Ishikawa (cell line): ENCODE results near the gene CLIC4.

Source experiments
- CEBPB ChIP-seq: IDR thresholded peaks from 2 replicates; pipeline ENCODE4 v1.6.1; 2012
- CREB1 ChIP-seq: IDR thresholded peaks from 2 replicates; pipeline ENCODE4 v1.6.1; 2012; ENCODE audit warnings: low read depth
- EGR1 ChIP-seq: IDR thresholded peaks from 2 replicates; pipeline ENCODE4 v1.6.1; 2012
- EP300 ChIP-seq: IDR thresholded peaks from 2 replicates; pipeline ENCODE4 v1.6.1; 2012; ENCODE audit warnings: borderline replicate concordance
- FOXM1 ChIP-seq: IDR thresholded peaks from 2 replicates; pipeline ENCODE4 v1.6.1; 2012; ENCODE audit warnings: low read depth, borderline replicate concordance
- NFIC ChIP-seq: IDR thresholded peaks from 2 replicates; pipeline ENCODE4 v1.6.1; 2012
- RAD21 ChIP-seq: IDR thresholded peaks from 2 replicates; pipeline ENCODE4 v1.6.1; 2012; ENCODE audit warnings: low read depth
- TAF1 ChIP-seq: IDR thresholded peaks from 2 replicates; pipeline ENCODE4 v1.6.1; 2012; ENCODE audit warnings: low read depth, mild to moderate bottlenecking
- TCF12 ChIP-seq: IDR thresholded peaks from 2 replicates; pipeline ENCODE4 v1.6.1; 2012; ENCODE audit warnings: low read depth
- TEAD4 ChIP-seq: IDR thresholded peaks from 2 replicates; pipeline ENCODE4 v1.6.1; 2012
- USF1 ChIP-seq: IDR thresholded peaks from 2 replicates; pipeline ENCODE4 v1.6.1; 2012
- YY1 ChIP-seq: IDR thresholded peaks from 2 replicates; pipeline ENCODE4 v1.6.1; 2012; ENCODE audit warnings: low read depth
- ZBTB7A ChIP-seq: IDR thresholded peaks from 2 replicates; pipeline ENCODE4 v1.6.1; 2012; ENCODE audit warnings: low read depth
- TF ChIP-seq, protein P1 (sequence below): IDR thresholded peaks from 2 replicates; pipeline ENCODE4 v1.6.1; 2012; ENCODE audit warnings: low read depth, mild to moderate bottlenecking
- TF ChIP-seq, protein P2 (sequence below): IDR thresholded peaks from 2 replicates; pipeline ENCODE4 v1.6.1; 2012

The CLIC4 gene

DNA sequence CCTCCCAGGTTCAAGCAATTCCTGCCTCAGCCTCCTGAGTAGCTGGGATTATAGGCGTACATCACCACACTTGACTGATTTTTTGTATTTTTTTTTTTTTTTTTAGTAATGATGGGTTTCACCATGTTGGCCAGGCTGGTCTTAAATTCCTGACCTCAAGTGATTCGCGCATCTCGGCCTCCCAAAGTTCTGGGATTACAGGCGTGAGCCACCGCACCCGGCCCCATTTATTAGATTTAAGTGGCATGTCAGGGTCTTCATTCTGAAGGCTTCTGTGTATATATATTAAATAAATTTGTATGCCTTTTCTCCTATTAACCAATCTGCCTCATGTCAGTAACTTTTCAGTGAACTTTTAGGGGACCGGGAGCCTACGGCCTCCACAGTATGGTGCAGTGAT, 6.0 kb upstream of the CLIC4 start:
- no peak for TF ChIP-seq TCF12
- TF ChIP-seq CREB1 = no peak
- TF ChIP-seq CEBPB = no peak
- no peak for TF ChIP-seq USF1

- no peak for TF ChIP-seq TAF1
These were observed 2.9 kb upstream of the CLIC4 start for GRCh38 chr1:24742090-24742938.

DNA sequence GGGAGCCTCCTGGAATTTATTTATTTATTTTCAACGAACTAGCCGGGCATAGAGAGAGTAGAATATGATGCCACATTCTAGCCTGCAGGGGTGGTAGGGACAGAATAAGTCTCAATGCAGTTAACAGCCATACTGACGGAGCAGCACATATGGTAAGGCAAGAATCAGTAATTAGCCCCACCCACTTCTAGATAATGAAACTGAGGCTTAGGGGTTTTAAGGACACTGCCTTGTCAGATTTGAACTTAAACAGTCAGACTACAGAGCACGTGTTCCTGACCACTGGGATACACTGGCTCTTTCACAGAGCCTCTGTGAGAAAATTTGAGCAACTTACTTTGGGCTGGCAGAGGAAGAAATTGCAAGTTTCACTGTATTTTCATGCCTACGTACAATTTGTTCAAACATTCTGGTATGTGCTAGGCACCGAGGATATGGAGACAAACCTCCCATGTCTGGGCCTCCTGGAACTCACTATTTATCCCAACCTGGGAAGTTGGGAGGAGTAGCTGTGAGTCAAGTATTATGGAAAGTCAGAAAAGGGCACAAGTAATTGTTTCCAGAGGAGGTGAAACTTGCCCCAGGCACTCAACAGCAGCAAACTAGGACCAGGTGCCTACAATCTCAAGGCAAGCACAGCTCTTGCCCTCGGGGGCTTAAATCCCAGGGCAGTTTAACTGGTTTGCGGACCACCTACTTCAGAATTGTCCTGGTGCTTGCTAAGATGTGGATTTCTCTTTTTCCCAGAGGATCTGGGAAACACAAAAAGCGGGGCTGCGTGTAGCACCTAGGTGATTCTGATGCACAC, 1.6 kb upstream of the CLIC4 start:
- TF ChIP-seq CEBPB = no peak
- no peak for TF ChIP-seq NFIC
- no peak for TF ChIP-seq EP300
- TF ChIP-seq TEAD4 = no peak
- no peak for TF ChIP-seq EGR1
- TF ChIP-seq YY1 = no peak
- no peak for TF ChIP-seq CREB1
- no peak for TF ChIP-seq ZBTB7A
- TF ChIP-seq, protein P1, sequence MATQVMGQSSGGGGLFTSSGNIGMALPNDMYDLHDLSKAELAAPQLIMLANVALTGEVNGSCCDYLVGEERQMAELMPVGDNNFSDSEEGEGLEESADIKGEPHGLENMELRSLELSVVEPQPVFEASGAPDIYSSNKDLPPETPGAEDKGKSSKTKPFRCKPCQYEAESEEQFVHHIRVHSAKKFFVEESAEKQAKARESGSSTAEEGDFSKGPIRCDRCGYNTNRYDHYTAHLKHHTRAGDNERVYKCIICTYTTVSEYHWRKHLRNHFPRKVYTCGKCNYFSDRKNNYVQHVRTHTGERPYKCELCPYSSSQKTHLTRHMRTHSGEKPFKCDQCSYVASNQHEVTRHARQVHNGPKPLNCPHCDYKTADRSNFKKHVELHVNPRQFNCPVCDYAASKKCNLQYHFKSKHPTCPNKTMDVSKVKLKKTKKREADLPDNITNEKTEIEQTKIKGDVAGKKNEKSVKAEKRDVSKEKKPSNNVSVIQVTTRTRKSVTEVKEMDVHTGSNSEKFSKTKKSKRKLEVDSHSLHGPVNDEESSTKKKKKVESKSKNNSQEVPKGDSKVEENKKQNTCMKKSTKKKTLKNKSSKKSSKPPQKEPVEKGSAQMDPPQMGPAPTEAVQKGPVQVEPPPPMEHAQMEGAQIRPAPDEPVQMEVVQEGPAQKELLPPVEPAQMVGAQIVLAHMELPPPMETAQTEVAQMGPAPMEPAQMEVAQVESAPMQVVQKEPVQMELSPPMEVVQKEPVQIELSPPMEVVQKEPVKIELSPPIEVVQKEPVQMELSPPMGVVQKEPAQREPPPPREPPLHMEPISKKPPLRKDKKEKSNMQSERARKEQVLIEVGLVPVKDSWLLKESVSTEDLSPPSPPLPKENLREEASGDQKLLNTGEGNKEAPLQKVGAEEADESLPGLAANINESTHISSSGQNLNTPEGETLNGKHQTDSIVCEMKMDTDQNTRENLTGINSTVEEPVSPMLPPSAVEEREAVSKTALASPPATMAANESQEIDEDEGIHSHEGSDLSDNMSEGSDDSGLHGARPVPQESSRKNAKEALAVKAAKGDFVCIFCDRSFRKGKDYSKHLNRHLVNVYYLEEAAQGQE = no peak
- no peak for TF ChIP-seq USF1
- TF ChIP-seq FOXM1 = no peak
- no peak for TF ChIP-seq TCF12
- TF ChIP-seq RAD21 = no peak
- TF ChIP-seq TAF1 = no peak

GRCh38 chr1:24745711-24746413, 615 bp downstream of the CLIC4 start:
- TF ChIP-seq CEBPB (peak; percentile 93), USF1 (no peak)
- TF ChIP-seq, protein P2, sequence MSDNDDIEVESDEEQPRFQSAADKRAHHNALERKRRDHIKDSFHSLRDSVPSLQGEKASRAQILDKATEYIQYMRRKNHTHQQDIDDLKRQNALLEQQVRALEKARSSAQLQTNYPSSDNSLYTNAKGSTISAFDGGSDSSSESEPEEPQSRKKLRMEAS = peak; percentile 23; the same call in 1 of the 2 replicates

- TF ChIP-seq CEBPB (no peak), TEAD4 (no peak), CREB1 (no peak), TAF1 (no peak)
These were observed 3.2 kb downstream of the CLIC4 start for GRCh38 chr1:24748191-24749121.

GRCh38 chr1:24749252-24749651, 4.0 kb downstream of the CLIC4 start:
- TF ChIP-seq CEBPB (no peak), USF1 (no peak), TAF1 (no peak)
- TF ChIP-seq, protein P1 = no peak
